Smooth muscle cell (in vitro differentiated cells): ENCODE data around the gene THAP6. TPM values are rescaled to one million over a fixed set of nuclear protein-coding genes. Genes with fewer than 3 reads are reported as not detected.

Experiments used
- polyA plus RNA-seq: library from polyadenylated mRNA; unstranded; fragments of >200 nt; fragmentation: Nextera tagmentation; extraction: Ambion mirVana; gene quantifications from 2 replicates; pipeline ENCODE4 v1.2.1, GENCODE V29; 2016
- total RNA-seq: library from RNA; depleted of rRNA; stranded (reverse); fragments of >200 nt; gene quantifications from 2 replicates; pipeline ENCODE4 v1.2.3, GENCODE V29; 2014

Gene THAP6
- total and polyA plus RNA-seq, 2 experiments from 2014 or later = 7.4 to 14.7 TPM

Other genes with a start within 250 kb of the THAP6 start
- gene RCHY1, start 70 bp upstream of the THAP6 start, total RNA-seq = 45.9 and 54.4 TPM in 2 replicates
- gene RCHY1, start 70 bp upstream of the THAP6 start, polyA plus RNA-seq = 19.3 and 26.7 TPM in 2 replicates
- 142 and 193 TPM in 2 replicates for gene ODAPH, start 41.6 kb downstream of the THAP6 start, total RNA-seq
- 165 and 543 TPM in 2 replicates for gene ODAPH, start 41.6 kb downstream of the THAP6 start, polyA plus RNA-seq
- gene CDKL2, start 116.1 kb downstream of the THAP6 start, total RNA-seq = 1.4 and 8.4 TPM in 2 replicates
- gene CDKL2, start 116.1 kb downstream of the THAP6 start, polyA plus RNA-seq = 0.58 and 1.6 TPM in 2 replicates
- gene G3BP2, start 158.9 kb downstream of the THAP6 start, total RNA-seq = 149 and 172 TPM in 2 replicates
- 81.7 and 84.5 TPM in 2 replicates for gene G3BP2, start 158.9 kb downstream of the THAP6 start, polyA plus RNA-seq
- gene USO1, start 210.1 kb downstream of the THAP6 start, total RNA-seq = 94.6 and 111 TPM in 2 replicates
- gene USO1, start 210.1 kb downstream of the THAP6 start, polyA plus RNA-seq = 43.1 and 50.4 TPM in 2 replicates